Activated CD4-positive, alpha-beta T cell treated with anti-CD3 and anti-CD28 coated beads for 4 hours (primary cell): ENCODE results near the gene RNPC3.
"Not testable (repeated sequence)": the region's sequence is repeated elsewhere in the genome, so short reads cannot be mapped to it uniquely, and the experiment has no call there.

Experiments
- DNase-seq, 2 donors: peaks; one replicate each; pipeline ENCODE4 v3.0.0-alpha.2; 2020

RNPC3 gene

GRCh38 chr1:103525607-103526507, at the start of gene RNPC3:
RNPC3 (plus strand) TSS chr1:103525699; CDS start chr1:103526071, 372 bp downstream.
- peak; percentile 87 to 92 for DNase-seq

GRCh38 chr1:103477101-103477500, 48.4 kb upstream of the RNPC3 start:
- DNase-seq: no peak

- no peak for DNase-seq
These were observed 35.6 kb upstream of the RNPC3 start for GRCh38 chr1:103489935-103490334.

- no peak for DNase-seq
These were observed 33.4 kb upstream of the RNPC3 start for GRCh38 chr1:103492003-103492625.

- DNase-seq: no peak
These were observed 29.4 kb upstream of the RNPC3 start for GRCh38 chr1:103496014-103496635.

- DNase-seq: no peak
These were observed 28.1 kb upstream of the RNPC3 start for GRCh38 chr1:103497404-103497803.

- DNase-seq: no peak
These were observed 16.2 kb upstream of the RNPC3 start for GRCh38 chr1:103509250-103509649.

GRCh38 chr1:103513711-103514110, 11.8 kb upstream of the RNPC3 start:
- DNase-seq: no peak

- peak in 1 of 2 donors; percentile 15 for DNase-seq
These were observed 10.5 kb upstream of the RNPC3 start for GRCh38 chr1:103514920-103515503.

- no peak for DNase-seq
These were observed 9.2 kb upstream of the RNPC3 start for GRCh38 chr1:103516283-103516682.

- no peak for DNase-seq
These were observed 8.8 kb upstream of the RNPC3 start for GRCh38 chr1:103516693-103517092.

GRCh38 chr1:103517380-103518047, 8.0 kb upstream of the RNPC3 start:
- DNase-seq: no peak

- no peak for DNase-seq
These were observed 4.7 kb upstream of the RNPC3 start for GRCh38 chr1:103520822-103521221.

GRCh38 chr1:103523346-103523745, 2.2 kb upstream of the RNPC3 start:
- no peak for DNase-seq

- peak; percentile 8 to 10 for DNase-seq
These were observed 339 bp upstream of the RNPC3 start for GRCh38 chr1:103525114-103525606.

GRCh38 chr1:103527331-103527730, 1.8 kb downstream of the RNPC3 start:
- DNase-seq: no peak

- peak; percentile 48 to 49 for DNase-seq
These were observed 4.2 kb downstream of the RNPC3 start for GRCh38 chr1:103529746-103530145.

- no peak for DNase-seq
These were observed 12.7 kb downstream of the RNPC3 start for GRCh38 chr1:103538226-103538625.

GRCh38 chr1:103541431-103541830, 15.9 kb downstream of the RNPC3 start:
- no peak for DNase-seq

GRCh38 chr1:103546496-103546895, 21.0 kb downstream of the RNPC3 start:
- no peak for DNase-seq

GRCh38 chr1:103547840-103548239, 22.3 kb downstream of the RNPC3 start:
- no peak for DNase-seq

- no peak for DNase-seq
These were observed 34.9 kb downstream of the RNPC3 start for GRCh38 chr1:103560427-103560826.

GRCh38 chr1:103561124-103561523, 35.6 kb downstream of the RNPC3 start:
- not testable (repeated sequence) for DNase-seq
